Measurements from ENCODE around the gene TRAPPC2L.

GRCh38 chr16:88854306-88855111 is 2.4 kb upstream of the TRAPPC2L start:
- TF ChIP-seq CTCF (IDR thresholded peaks at IDR 0.05; ENCODE audit: poor library complexity) (no peak), EZH2 (IDR thresholded peaks at IDR 0.05; ENCODE audit: borderline replicate concordance) (no peak), EZH2phosphoT487 (IDR thresholded peaks at IDR 0.05; ENCODE audit: low read depth, severe bottlenecking, unreplicated experiment) (no peak)

Data from hepatocyte (in vitro differentiated cells).